Brain microvascular endothelial cell (primary cell): ENCODE results near the gene CAV2.
A peak's percentile ranks its signal among the peaks of the same experiment; 100 is the strongest.

Experiments used
- DNase-seq: peaks from one replicate; pipeline ENCODE4 v3.0.0-alpha.2; 2020
- H3K27ac ChIP-seq: fragments of 250-450 bp; sonication (Bioruptor Pico); 2 replicates; pipeline ENCODE4 v1.5.1; 2020; ENCODE audit warnings: mild to moderate bottlenecking, moderate library complexity
- H3K27me3 ChIP-seq: fragments of 250-450 bp; sonication (Bioruptor Pico); replicated peaks from 2 replicates; pipeline ENCODE4 v1.5.1; 2020; ENCODE audit warnings: mild to moderate bottlenecking
- H3K36me3 ChIP-seq: fragments of 250-450 bp; sonication (Bioruptor Pico); replicated peaks from 2 replicates; pipeline ENCODE4 v1.5.1; 2020; ENCODE audit warnings: mild to moderate bottlenecking
- H3K4me3 ChIP-seq: 2 replicates; pipeline ENCODE4 v1.5.1; 2011; ENCODE audit warnings: low read depth, mild to moderate bottlenecking, control low read depth, low read length, moderate library complexity
- in situ Hi-C: cut with HindIII; loops from 2 replicates; pipeline ENCODE4 v1.10.0; 2017; ENCODE audit warnings: low sequenced_read_pairs, low pct_ligation_motif_present
- TF ChIP-seq, protein P1 (sequence below): IDR thresholded peaks from 2 replicates; pipeline ENCODE4 v1.5.1; 2011; ENCODE audit warnings: low read depth, mild to moderate bottlenecking, moderate library complexity, low read length, control low read depth, inconsistent platforms; ENCODE audit errors: missing control alignments

The CAV2 gene

DNA sequence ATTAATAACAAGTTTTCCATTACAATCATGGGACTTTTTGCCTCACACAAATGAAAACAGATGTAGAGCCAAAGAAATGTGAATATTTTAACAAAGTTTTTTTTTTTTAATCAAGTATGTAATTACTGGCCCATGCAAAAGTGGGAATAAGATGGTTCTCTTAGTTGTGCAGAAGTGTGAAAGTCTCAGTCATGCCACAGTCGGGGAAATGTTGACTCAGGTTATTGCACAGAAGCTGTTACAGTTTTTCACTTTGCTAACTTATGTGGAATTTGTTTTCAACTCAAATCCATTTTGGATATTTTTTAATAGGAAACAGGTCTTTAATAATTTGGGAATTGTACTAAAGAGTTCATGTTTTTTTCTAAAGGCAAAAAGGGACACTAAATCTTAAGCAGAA is 44.0 kb upstream of the CAV2 start:
- H3K27ac ChIP-seq: no peak overlapping the region
- no peak overlapping the region for H3K4me3 ChIP-seq
- no peak for DNase-seq
- in situ Hi-C loops: no loop called here
- no peaks in the 10 kb centered on the region for H3K27me3 ChIP-seq
- TF ChIP-seq, protein P1, sequence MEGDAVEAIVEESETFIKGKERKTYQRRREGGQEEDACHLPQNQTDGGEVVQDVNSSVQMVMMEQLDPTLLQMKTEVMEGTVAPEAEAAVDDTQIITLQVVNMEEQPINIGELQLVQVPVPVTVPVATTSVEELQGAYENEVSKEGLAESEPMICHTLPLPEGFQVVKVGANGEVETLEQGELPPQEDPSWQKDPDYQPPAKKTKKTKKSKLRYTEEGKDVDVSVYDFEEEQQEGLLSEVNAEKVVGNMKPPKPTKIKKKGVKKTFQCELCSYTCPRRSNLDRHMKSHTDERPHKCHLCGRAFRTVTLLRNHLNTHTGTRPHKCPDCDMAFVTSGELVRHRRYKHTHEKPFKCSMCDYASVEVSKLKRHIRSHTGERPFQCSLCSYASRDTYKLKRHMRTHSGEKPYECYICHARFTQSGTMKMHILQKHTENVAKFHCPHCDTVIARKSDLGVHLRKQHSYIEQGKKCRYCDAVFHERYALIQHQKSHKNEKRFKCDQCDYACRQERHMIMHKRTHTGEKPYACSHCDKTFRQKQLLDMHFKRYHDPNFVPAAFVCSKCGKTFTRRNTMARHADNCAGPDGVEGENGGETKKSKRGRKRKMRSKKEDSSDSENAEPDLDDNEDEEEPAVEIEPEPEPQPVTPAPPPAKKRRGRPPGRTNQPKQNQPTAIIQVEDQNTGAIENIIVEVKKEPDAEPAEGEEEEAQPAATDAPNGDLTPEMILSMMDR: no peak
- no peaks in the 10 kb centered on the region for H3K36me3 ChIP-seq

DNA sequence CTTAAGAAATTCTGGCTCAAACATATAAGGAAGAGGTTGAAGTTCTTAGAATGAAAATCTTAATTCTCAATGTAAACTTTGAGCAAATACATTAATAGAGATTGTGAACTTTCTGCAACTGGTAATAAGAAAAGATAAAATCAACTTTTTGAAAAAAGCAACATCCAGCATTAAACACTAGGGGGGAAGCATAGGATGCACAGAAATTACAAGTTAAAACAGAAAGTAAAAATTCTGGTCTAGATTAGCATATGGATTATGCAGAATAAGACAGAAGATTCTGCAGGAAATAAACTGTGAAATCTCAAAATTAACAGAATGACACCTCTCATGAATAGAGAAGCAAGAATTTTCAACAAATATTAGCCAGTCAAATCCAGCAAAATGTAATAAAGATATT is 38.0 kb upstream of the CAV2 start:
- H3K27me3 ChIP-seq: no peaks in the 10 kb centered on the region
- H3K4me3 ChIP-seq: no peak overlapping the region
- no peak overlapping the region for H3K27ac ChIP-seq
- TF ChIP-seq, protein P1: peak; percentile 7
- in situ Hi-C loops: no loop called here
- DNase-seq: no peak
- H3K36me3 ChIP-seq: no peaks in the 10 kb centered on the region

DNA sequence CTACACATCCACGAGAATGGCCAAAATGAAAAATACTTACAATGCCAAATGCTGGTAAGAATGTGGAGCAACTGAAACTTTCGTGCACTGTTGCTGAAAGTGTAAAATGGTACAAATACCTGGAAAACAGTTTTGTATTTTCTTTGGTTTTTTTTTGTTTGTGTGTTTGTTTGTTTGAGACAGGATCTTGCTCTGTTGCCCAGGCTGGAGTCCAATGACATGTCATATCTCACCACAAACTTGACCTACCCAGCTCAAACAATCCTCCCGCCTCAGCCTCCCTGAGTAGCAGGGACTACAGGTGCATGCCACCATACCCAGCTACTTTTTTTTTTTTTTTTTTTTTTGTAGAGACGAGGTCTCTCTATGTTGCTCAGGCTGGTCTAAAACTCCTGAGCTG is 35.6 kb upstream of the CAV2 start:
- Histone ChIP-seq H3K36me3 (no peaks in the 10 kb centered on the region), H3K27ac (no peak overlapping the region), H3K4me3 (no peak overlapping the region), H3K27me3 (no peaks in the 10 kb centered on the region)
- no peak for DNase-seq
- in situ Hi-C loops: no loop called here
- TF ChIP-seq, protein P1: no peak

DNA sequence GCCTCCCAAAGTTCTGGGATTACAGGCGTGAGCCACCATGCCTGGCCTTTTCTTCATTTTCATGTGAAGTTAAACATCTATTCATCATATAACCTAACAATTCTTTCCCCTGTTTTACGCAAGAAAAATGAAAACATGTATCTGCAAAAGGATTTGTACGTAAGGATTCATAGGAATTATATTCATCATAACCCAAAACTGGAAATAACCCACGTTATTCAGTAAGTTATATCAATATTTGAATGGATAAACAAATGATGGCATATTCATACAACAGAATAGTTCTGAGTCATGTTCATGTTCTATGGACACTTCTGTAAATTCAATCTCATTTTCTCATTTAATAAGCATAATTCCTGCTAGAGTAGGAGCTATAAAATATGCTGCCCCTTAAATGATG is 35.2 kb upstream of the CAV2 start:
- Histone ChIP-seq H3K27me3 (no peaks in the 10 kb centered on the region), H3K27ac (no peak overlapping the region), H3K36me3 (no peaks in the 10 kb centered on the region), H3K4me3 (no peak overlapping the region)
- in situ Hi-C loops: no loop called here
- no peak for DNase-seq
- TF ChIP-seq, protein P1: no peak

- TF ChIP-seq, protein P1: no peak
- in situ Hi-C loops: no loop called here
Measured at GRCh38 chr7:116465125-116465524, 34.4 kb upstream of the CAV2 start.

GRCh38 chr7:116468534-116468933 is 31.0 kb upstream of the CAV2 start:
- no peak for DNase-seq
- Histone ChIP-seq H3K27me3 (no peaks in the 10 kb centered on the region), H3K27ac (no peak overlapping the region), H3K36me3 (no peaks in the 10 kb centered on the region), H3K4me3 (no peak overlapping the region)
- in situ Hi-C loops: no loop called here
- TF ChIP-seq, protein P1: no peak

More at GRCh38 chr7:116465125-116465524, 34.4 kb upstream of the CAV2 start:
- Histone ChIP-seq H3K4me3 (no peak overlapping the region), H3K27me3 (no peaks in the 10 kb centered on the region), H3K27ac (peak overlapping the region; percentile 36), H3K36me3 (no peaks in the 10 kb centered on the region)
- DNase-seq: no peak
